Measurements from ENCODE around the gene ERCC6. TPM values are rescaled to one million over a fixed set of nuclear protein-coding genes. Genes with fewer than 3 reads are reported as not detected.

Gene ERCC6
- total and polyA plus RNA-seq, 4 experiments from 2014 or later, result 7.3 to 46.7 (median 28.1) TPM

DNA sequence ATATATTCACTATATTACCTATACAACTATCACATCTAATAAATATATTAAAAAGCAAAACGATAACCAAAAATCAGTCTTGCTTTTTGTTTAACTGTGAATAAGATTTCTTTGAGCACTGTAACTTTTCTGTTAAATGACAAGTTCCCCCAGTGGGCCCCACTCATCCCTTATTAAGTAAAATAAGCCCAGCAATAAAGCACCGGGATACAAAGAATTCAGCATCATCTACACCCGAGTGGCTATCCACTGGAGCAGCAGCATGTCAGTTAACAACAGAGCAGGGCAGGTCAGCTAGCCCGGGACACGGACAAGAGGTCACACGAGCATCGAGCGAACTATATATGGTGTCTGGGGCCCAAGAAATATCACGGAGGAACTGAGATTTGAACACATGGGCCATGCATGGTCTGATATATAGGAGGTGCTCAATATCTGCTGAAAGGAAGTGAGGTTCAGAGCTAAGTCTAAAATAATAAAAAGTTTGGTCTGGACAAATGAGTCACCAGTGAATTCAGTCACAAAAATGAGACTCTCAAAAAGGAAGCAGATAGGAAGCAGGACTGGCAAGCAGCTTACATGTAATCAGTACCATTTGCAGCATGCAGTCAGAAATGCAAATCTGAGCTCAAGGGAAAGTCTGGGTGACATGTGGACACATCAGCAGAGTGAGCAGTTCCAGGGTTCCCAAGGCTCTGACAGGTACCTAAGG lies 4.1 kb downstream of the ERCC6 start:
- intact Hi-C loops (cut with micrococcal nuclease), result loop anchor here (5.0 kb wide), 1 partner anchor 1087 kb away; the partner anchor contains the start of gene SGMS1
- Mint-ChIP-seq H3K27me3 (peaks cover 0 to 3% of the 10 kb centered on the region in 2 donors), H3K4me1 (peaks cover 33 to 63% (median 46%) of the 10 kb centered on the region in 4 donors), H3K27ac (peak overlapping the region in 2 of 7 donors; percentile 0 to 66), H3K9me3 (no peaks in the 10 kb centered on the region), H3K4me3 (peak overlapping the region in 2 of 8 donors; percentile 22 to 31), H3K36me3 (peaks cover 24 to 44% of the 10 kb centered on the region in 2 donors)
- Histone ChIP-seq H3K36me3 (ENCODE audit: insufficient read depth, low read length) (peaks cover 9% of the 10 kb centered on the region), H3K27me3 (ENCODE audit: insufficient read depth, low read length) (no peaks in the 10 kb centered on the region), H3K4me3 (ENCODE audit: low read length in 2 of 2) (no peak overlapping the region), H3K27ac (ENCODE audit: low read depth, low read length) (no peak overlapping the region), H3K4me1 (ENCODE audit: insufficient read depth, low read length) (peaks cover 13% of the 10 kb centered on the region), H3K9me3 (ENCODE audit: control insufficient read depth in 1 of 2, low read length in 2 of 2) (no peaks in the 10 kb centered on the region)
- CTCF ChIA-PET (ENCODE audit: partially characterized antibody), result interaction anchor here (0.9 to 1.1 kb wide), 2 partner anchors 11 to 127 kb away, joined by 3 to 5 read pairs; no protein-coding TSS in a partner anchor
- DNase-seq, result no peak
- POLR2A ChIA-PET (ENCODE audit: partially characterized antibody), result no interaction called here

DNA sequence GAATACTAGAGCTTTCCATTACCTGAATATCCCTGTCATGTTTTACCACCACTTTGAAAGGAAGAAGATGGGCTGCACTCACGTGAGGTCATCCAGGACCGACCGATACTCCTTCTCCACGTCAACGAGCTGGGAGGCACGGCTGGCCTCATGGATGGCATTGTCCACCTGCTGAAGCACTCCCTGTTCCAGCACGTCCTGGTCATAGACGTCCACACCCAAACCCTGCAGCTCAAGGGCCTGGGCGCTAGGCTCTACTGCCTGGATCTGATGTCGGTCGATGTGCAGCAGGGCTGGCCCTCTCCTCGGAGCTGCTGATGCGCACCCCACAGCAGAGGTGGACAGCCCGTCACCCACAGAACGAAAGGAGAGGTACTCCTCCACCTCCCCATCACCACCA lies 6.5 kb downstream of the ERCC6 start:
- Mint-ChIP-seq H3K27ac (peak overlapping the region in 1 of 7 donors; percentile 51), H3K4me1 (peaks cover 19 to 41% (median 34%) of the 10 kb centered on the region in 4 donors), H3K36me3 (peaks cover 42 to 54% of the 10 kb centered on the region in 2 donors), H3K4me3 (no peak overlapping the region), H3K27me3 (no peaks in the 10 kb centered on the region), H3K9me3 (no peaks in the 10 kb centered on the region)
- H3K27ac ChIP-seq (ENCODE audit: low read depth, low read length), result no peak overlapping the region
- ChIA-PET POLR2A (ENCODE audit: partially characterized antibody) (no interaction called here), CTCF (ENCODE audit: partially characterized antibody) (interaction anchor here (1.1 to 1.7 kb wide), 3 partner anchors 9 to 125 kb away, joined by 3 to 7 read pairs (median 5); no protein-coding TSS in a partner anchor)
- H3K27me3 ChIP-seq (ENCODE audit: insufficient read depth, low read length), result no peaks in the 10 kb centered on the region
- no peaks in the 10 kb centered on the region for H3K9me3 ChIP-seq (ENCODE audit: control insufficient read depth in 1 of 2, low read length in 2 of 2)
- H3K36me3 ChIP-seq (ENCODE audit: insufficient read depth, low read length), result peaks cover 16% of the 10 kb centered on the region
- H3K4me3 ChIP-seq (ENCODE audit: low read length in 2 of 2), result no peak overlapping the region
- no peak for DNase-seq
- intact Hi-C loops (cut with micrococcal nuclease), result no loop called here
- H3K4me1 ChIP-seq (ENCODE audit: insufficient read depth, low read length), result no peaks in the 10 kb centered on the region

DNA sequence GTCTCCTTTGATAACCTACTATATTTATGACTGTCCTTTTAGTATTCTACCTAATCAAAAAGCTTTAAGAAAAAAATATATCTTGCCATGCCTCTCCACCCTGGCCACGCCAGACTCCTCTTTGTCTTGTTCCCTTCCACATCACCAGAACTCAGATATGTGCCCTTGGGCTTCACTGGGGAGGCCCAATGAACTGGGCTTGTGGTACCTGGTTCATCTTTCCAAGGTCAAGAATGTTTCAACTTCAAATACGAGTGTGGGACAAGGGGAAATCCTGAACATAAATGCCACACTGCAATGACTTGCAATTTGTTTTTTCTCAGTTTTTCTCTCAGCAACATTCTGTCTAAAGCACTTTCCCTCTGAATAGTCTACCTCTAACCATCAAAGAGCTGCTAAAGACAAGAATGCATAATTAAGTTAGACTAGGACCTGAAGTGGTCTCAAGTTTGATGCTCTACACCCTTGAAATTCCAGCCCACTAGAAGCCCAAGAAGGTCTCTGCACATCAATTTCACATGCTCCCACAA lies 9.9 kb downstream of the ERCC6 start:
- Mint-ChIP-seq H3K4me1 (peaks cover 7 to 19% (median 16%) of the 10 kb centered on the region in 4 donors), H3K36me3 (peaks cover 69 to 75% of the 10 kb centered on the region in 2 donors), H3K27me3 (no peaks in the 10 kb centered on the region), H3K9me3 (no peaks in the 10 kb centered on the region), H3K4me3 (no peak overlapping the region), H3K27ac (peak overlapping the region in 2 of 7 donors; percentile 31 to 63)
- no peaks in the 10 kb centered on the region for H3K4me1 ChIP-seq (ENCODE audit: insufficient read depth, low read length)
- POLR2A ChIA-PET (ENCODE audit: partially characterized antibody), result no interaction called here
- no peak for DNase-seq
- peaks cover 35% of the 10 kb centered on the region for H3K36me3 ChIP-seq (ENCODE audit: insufficient read depth, low read length)
- CTCF ChIA-PET (ENCODE audit: partially characterized antibody), result interaction anchor here (0.8 to 1.1 kb wide), 2 partner anchors 10 kb away, joined by 3 to 4 read pairs; partner anchors contain the start of gene ERCC6
- H3K27ac ChIP-seq (ENCODE audit: low read depth, low read length), result no peak overlapping the region
- H3K9me3 ChIP-seq (ENCODE audit: control insufficient read depth in 1 of 2, low read length in 2 of 2), result no peaks in the 10 kb centered on the region
- intact Hi-C loops (cut with micrococcal nuclease), result no loop called here
- H3K4me3 ChIP-seq (ENCODE audit: low read length in 2 of 2), result no peak overlapping the region
- no peaks in the 10 kb centered on the region for H3K27me3 ChIP-seq (ENCODE audit: insufficient read depth, low read length)

DNA sequence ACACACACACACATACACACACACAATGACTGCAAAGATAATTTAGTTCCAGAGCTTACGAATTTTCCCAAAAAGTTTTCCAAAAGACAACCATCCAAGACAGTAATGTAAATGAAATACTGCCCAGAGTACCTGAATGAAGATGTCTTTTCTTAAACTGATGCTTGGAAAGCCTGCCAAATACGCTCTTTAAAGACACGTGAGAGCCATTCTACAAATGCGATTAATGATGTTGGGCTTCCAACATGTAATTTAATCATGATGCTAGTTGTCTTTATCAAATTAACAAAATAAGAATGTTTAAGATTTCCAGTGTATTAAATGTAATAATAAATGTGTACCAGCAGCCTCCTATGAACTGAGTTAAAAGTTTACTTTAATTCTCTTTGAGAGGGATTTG lies 11.1 kb downstream of the ERCC6 start:
- Mint-ChIP-seq H3K9me3 (no peaks in the 10 kb centered on the region), H3K36me3 (peaks cover 75 to 85% of the 10 kb centered on the region in 2 donors), H3K27me3 (no peaks in the 10 kb centered on the region), H3K4me3 (no peak overlapping the region), H3K27ac (no peak overlapping the region), H3K4me1 (peaks cover 10 to 23% (median 17%) of the 10 kb centered on the region in 4 donors)
- Histone ChIP-seq H3K36me3 (ENCODE audit: insufficient read depth, low read length) (peaks cover 46% of the 10 kb centered on the region), H3K27ac (ENCODE audit: low read depth, low read length) (no peak overlapping the region), H3K27me3 (ENCODE audit: insufficient read depth, low read length) (no peaks in the 10 kb centered on the region), H3K9me3 (ENCODE audit: control insufficient read depth in 1 of 2, low read length in 2 of 2) (no peaks in the 10 kb centered on the region), H3K4me1 (ENCODE audit: insufficient read depth, low read length) (no peaks in the 10 kb centered on the region), H3K4me3 (ENCODE audit: low read length in 2 of 2) (no peak overlapping the region)
- ChIA-PET CTCF (ENCODE audit: partially characterized antibody) (interaction anchor here (1.4 to 2.0 kb wide), 4 partner anchors 9 to 121 kb away, joined by 6 to 10 read pairs (median 6); partner anchors contain the start of gene ERCC6), POLR2A (ENCODE audit: partially characterized antibody) (no interaction called here)
- DNase-seq, result no peak
- intact Hi-C loops (cut with micrococcal nuclease), result no loop called here

DNA sequence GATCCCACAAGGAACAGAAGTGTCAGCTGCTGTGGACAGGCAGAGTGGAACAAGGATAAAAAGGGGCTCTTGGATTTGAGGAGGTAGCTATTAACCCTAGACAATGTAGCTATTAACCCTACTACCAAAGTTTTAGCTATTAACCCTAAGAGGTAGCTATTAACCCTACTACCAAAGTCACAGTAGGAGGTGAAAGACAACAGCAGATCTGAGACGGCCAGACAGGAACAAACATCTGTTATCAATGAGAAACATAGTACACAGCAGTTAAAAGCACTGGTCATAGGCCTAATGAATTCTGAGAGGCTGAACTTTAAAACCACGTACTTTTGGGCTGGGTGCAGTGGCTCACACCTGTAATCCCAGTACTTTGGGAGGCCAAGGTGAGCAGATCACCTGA lies 11.9 kb downstream of the ERCC6 start:
- intact Hi-C loops (cut with micrococcal nuclease), result no loop called here
- H3K36me3 ChIP-seq (ENCODE audit: insufficient read depth, low read length), result peaks cover 50% of the 10 kb centered on the region
- peaks cover 10 to 16% (median 15%) of the 10 kb centered on the region in 4 donors for H3K4me1 Mint-ChIP-seq
- H3K27ac ChIP-seq (ENCODE audit: low read depth, low read length), result no peak overlapping the region
- H3K4me3 Mint-ChIP-seq, result no peak overlapping the region
- no peaks in the 10 kb centered on the region for H3K9me3 ChIP-seq (ENCODE audit: control insufficient read depth in 1 of 2, low read length in 2 of 2)
- H3K4me3 ChIP-seq (ENCODE audit: low read length in 2 of 2), result no peak overlapping the region
- H3K36me3 Mint-ChIP-seq, result peaks cover 71 to 81% of the 10 kb centered on the region in 2 donors
- H3K27me3 Mint-ChIP-seq, result no peaks in the 10 kb centered on the region
- ChIA-PET CTCF (ENCODE audit: partially characterized antibody) (interaction anchor here (1.4 to 2.0 kb wide), 4 partner anchors 8 to 120 kb away, joined by 6 to 10 read pairs (median 6); partner anchors contain the start of gene ERCC6), POLR2A (ENCODE audit: partially characterized antibody) (no interaction called here)
- no peaks in the 10 kb centered on the region for H3K4me1 ChIP-seq (ENCODE audit: insufficient read depth, low read length)
- DNase-seq, result no peak
- H3K27me3 ChIP-seq (ENCODE audit: insufficient read depth, low read length), result no peaks in the 10 kb centered on the region
- H3K27ac Mint-ChIP-seq, result no peak overlapping the region
- H3K9me3 Mint-ChIP-seq, result no peaks in the 10 kb centered on the region

DNA sequence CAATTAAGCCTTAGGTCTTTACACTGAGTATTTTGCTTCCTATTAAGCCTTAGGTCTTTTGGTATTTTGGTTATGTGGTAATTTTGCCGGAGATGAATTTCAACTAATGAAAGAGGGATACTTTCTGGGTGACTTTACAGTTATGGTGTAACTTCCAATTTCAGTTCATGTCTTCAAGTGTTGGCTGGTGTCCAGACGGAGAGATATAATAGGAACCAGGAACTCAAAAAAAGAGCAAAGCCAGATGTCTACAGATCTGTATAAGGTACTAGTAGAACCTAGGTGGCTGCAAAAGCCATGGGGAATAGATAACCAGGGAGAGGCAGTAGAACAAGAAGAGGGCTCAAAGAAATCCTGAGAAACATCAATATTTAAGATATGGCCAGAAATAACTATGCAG lies 12.3 kb downstream of the ERCC6 start:
- Mint-ChIP-seq H3K9me3 (no peaks in the 10 kb centered on the region), H3K36me3 (peaks cover 66 to 81% of the 10 kb centered on the region in 2 donors), H3K4me1 (peaks cover 7 to 13% (median 11%) of the 10 kb centered on the region in 4 donors), H3K27me3 (no peaks in the 10 kb centered on the region), H3K4me3 (no peak overlapping the region), H3K27ac (peak overlapping the region in 1 of 7 donors; percentile 24)
- Histone ChIP-seq H3K27me3 (ENCODE audit: insufficient read depth, low read length) (no peaks in the 10 kb centered on the region), H3K27ac (ENCODE audit: low read depth, low read length) (no peak overlapping the region), H3K4me1 (ENCODE audit: insufficient read depth, low read length) (no peaks in the 10 kb centered on the region), H3K4me3 (ENCODE audit: low read length in 2 of 2) (no peak overlapping the region), H3K36me3 (ENCODE audit: insufficient read depth, low read length) (peaks cover 49% of the 10 kb centered on the region), H3K9me3 (ENCODE audit: control insufficient read depth in 1 of 2, low read length in 2 of 2) (no peaks in the 10 kb centered on the region)
- intact Hi-C loops (cut with micrococcal nuclease), result no loop called here
- ChIA-PET POLR2A (ENCODE audit: partially characterized antibody) (no interaction called here), CTCF (ENCODE audit: partially characterized antibody) (interaction anchor here (1.3 to 2.0 kb wide), 5 partner anchors 8 to 119 kb away, joined by 4 to 10 read pairs (median 6); partner anchors contain the start of gene ERCC6)
- DNase-seq, result no peak

DNA sequence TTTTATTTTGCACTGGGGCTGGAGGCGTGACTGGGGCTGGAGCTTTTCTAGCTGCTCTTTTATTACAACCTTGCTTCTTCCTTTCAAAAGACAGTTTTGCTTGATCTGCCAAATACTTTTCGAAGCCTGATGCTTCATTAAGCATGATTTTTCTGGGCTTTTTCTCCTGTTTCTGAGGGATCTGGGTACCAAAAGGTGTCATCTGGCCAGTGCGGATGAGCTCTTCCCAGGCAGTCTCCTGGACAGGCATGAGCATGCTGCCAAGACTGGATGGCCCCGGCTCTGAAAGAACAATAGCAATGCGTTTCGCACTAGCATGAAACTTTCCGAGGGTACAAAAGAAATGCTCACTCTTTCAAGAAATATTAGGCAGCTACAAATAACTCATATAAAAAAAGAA lies 14.4 kb downstream of the ERCC6 start:
- no peak overlapping the region for H3K4me3 Mint-ChIP-seq
- Histone ChIP-seq H3K27me3 (ENCODE audit: insufficient read depth, low read length) (no peaks in the 10 kb centered on the region), H3K4me1 (ENCODE audit: insufficient read depth, low read length) (no peaks in the 10 kb centered on the region), H3K36me3 (ENCODE audit: insufficient read depth, low read length) (peaks cover 45% of the 10 kb centered on the region), H3K27ac (ENCODE audit: low read depth, low read length) (no peak overlapping the region), H3K9me3 (ENCODE audit: control insufficient read depth in 1 of 2, low read length in 2 of 2) (no peaks in the 10 kb centered on the region), H3K4me3 (ENCODE audit: low read length in 2 of 2) (no peak overlapping the region)
- POLR2A ChIA-PET (ENCODE audit: partially characterized antibody), result interaction anchor here (1.1 kb wide), 1 partner anchor 14 kb away, joined by 3 read pairs; the partner anchor contains the start of gene ERCC6
- H3K27ac Mint-ChIP-seq, result no peak overlapping the region
- CTCF ChIA-PET (ENCODE audit: partially characterized antibody), result interaction anchor here (1.1 to 18.4 kb wide), 6 partner anchors 8 to 115 kb away, joined by 3 to 327 read pairs (median 6); partner anchors contain the start of gene ERCC6
- H3K36me3 Mint-ChIP-seq, result peaks cover 64 to 87% of the 10 kb centered on the region in 2 donors
- H3K27me3 Mint-ChIP-seq, result no peaks in the 10 kb centered on the region
- no peak for DNase-seq
- peaks cover 0 to 9% (median 7%) of the 10 kb centered on the region in 4 donors for H3K4me1 Mint-ChIP-seq
- intact Hi-C loops (cut with micrococcal nuclease), result no loop called here
- no peaks in the 10 kb centered on the region for H3K9me3 Mint-ChIP-seq

Data from CD4-positive, alpha-beta memory T cell (primary cell).